ENCODE data around the gene PAQR6. TPM values are rescaled to one million over a fixed set of nuclear protein-coding genes. Genes with fewer than 3 reads are reported as not detected.
A peak's percentile ranks its signal among the peaks of the same experiment; 100 is the strongest.

The PAQR6 gene
- polyA plus RNA-seq, 1 donor from 2014 or later, result 16.8 TPM

DNA sequence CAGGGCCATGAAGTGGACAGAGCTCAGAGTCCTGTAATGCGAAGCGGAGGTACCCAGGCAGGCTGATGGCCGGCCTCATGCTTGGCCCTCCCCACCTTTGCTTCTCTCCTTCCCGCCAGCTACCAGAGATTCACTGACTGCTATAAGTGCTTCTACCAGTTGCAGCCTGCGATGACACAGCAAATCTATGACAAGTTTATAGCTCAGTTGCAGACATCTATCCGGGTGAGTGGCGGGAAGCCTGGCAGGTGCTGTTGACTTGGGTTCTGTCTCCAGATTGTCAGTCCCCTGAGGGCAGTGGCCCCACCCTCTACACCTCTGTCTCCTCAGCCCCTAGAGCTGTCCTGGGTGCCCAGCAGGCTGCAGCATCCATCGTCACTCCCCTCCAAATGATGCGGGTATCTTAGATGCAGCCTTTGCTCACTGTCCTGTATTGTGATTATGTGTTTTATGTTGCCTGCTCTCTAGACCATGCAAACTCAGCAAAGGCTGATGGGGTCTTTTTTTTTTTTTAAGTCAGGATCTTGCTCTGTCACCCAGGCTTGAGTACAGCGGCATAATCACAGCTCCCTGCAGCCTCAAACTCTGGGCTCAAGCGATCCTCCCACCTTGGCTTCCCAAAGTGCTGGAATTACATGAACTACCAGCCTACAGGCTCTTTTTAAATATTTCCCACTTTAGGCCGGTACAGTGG lies 15.5 kb downstream of the PAQR6 start:
- Histone ChIP-seq H2AFZ (ENCODE audit: low read depth, low read length) (no peak overlapping the region), H3K4me2 (ENCODE audit: low read length) (no peak overlapping the region), H3K27ac (ENCODE audit: low read length) (no peak overlapping the region), H3K4me3 (ENCODE audit: low read length) (no peak overlapping the region), H3K9me2 (ENCODE audit: insufficient read depth, low read length) (no peaks in the 10 kb centered on the region), H4K20me1 (ENCODE audit: insufficient read depth) (no peaks in the 10 kb centered on the region), H3K79me2 (replicated peaks; ENCODE audit: insufficient read depth, low read length) (no peaks in the 10 kb centered on the region), H3K27me3 (ENCODE audit: insufficient read depth, low read depth, low read length) (no peaks in the 10 kb centered on the region), H3K9me3 (ENCODE audit: low read length) (no peaks in the 10 kb centered on the region), H3K9ac (ENCODE audit: low read length) (no peak overlapping the region), H3K36me3 (ENCODE audit: insufficient read depth, low read length) (no peaks in the 10 kb centered on the region), H3F3A (ENCODE audit: insufficient read depth, low read length, poor library complexity, severe bottlenecking) (no peaks in the 10 kb centered on the region)
- TF ChIP-seq MXI1 (conservative IDR thresholded peaks at IDR 0.05; ENCODE audit: poor library complexity, severe bottlenecking), result no peak
- peak; percentile 22 for TF ChIP-seq EP300 (conservative IDR thresholded peaks at IDR 0.05; ENCODE audit: poor library complexity, severe bottlenecking)
- TF ChIP-seq SMC3 (conservative IDR thresholded peaks at IDR 0.05; ENCODE audit: poor library complexity), result no peak
- TF ChIP-seq, protein P1, sequence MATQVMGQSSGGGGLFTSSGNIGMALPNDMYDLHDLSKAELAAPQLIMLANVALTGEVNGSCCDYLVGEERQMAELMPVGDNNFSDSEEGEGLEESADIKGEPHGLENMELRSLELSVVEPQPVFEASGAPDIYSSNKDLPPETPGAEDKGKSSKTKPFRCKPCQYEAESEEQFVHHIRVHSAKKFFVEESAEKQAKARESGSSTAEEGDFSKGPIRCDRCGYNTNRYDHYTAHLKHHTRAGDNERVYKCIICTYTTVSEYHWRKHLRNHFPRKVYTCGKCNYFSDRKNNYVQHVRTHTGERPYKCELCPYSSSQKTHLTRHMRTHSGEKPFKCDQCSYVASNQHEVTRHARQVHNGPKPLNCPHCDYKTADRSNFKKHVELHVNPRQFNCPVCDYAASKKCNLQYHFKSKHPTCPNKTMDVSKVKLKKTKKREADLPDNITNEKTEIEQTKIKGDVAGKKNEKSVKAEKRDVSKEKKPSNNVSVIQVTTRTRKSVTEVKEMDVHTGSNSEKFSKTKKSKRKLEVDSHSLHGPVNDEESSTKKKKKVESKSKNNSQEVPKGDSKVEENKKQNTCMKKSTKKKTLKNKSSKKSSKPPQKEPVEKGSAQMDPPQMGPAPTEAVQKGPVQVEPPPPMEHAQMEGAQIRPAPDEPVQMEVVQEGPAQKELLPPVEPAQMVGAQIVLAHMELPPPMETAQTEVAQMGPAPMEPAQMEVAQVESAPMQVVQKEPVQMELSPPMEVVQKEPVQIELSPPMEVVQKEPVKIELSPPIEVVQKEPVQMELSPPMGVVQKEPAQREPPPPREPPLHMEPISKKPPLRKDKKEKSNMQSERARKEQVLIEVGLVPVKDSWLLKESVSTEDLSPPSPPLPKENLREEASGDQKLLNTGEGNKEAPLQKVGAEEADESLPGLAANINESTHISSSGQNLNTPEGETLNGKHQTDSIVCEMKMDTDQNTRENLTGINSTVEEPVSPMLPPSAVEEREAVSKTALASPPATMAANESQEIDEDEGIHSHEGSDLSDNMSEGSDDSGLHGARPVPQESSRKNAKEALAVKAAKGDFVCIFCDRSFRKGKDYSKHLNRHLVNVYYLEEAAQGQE (IDR thresholded peaks at IDR 0.05; ENCODE audit: borderline replicate concordance), result no peak
- TF ChIP-seq EZH2 (IDR thresholded peaks at IDR 0.05; ENCODE audit: borderline replicate concordance, insufficient read depth, low read length, poor library complexity, severe bottlenecking), result no peak

DNA sequence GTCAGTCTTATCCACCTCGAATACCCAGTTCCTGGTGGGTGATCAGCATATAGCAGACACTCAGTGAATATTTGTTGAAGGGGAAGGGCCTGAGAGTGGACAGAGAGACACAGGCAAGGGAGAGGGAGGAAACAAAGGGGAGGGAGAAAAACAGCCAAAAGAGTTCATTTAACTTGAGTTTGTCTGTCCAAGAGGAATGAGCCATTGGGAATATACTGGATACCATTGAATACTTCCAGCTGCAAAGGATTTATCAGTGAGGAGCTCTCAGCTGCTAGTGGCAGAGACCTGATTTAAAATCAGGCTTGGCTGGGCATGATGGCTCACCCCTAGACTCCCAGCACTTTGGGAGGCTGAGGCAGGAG lies 17.4 kb downstream of the PAQR6 start:
- TF ChIP-seq EZH2 (IDR thresholded peaks at IDR 0.05; ENCODE audit: borderline replicate concordance, insufficient read depth, low read length, poor library complexity, severe bottlenecking), result no peak
- no peak for TF ChIP-seq EP300 (conservative IDR thresholded peaks at IDR 0.05; ENCODE audit: poor library complexity, severe bottlenecking)
- no peak for TF ChIP-seq TAF1 (IDR thresholded peaks at IDR 0.05; ENCODE audit: low read depth)
- TF ChIP-seq RAD21 (conservative IDR thresholded peaks at IDR 0.05), result no peak
- TF ChIP-seq, protein P1 (IDR thresholded peaks at IDR 0.05; ENCODE audit: borderline replicate concordance), result no peak
- TF ChIP-seq SMC3 (conservative IDR thresholded peaks at IDR 0.05; ENCODE audit: poor library complexity), result no peak
- H3K27ac ChIP-seq (ENCODE audit: low read length), result no peak overlapping the region
- no peak overlapping the region for H2AFZ ChIP-seq (ENCODE audit: low read depth, low read length)
- no peaks in the 10 kb centered on the region for H3K36me3 ChIP-seq (ENCODE audit: insufficient read depth, low read length)
- H3K4me2 ChIP-seq (ENCODE audit: low read length), result no peak overlapping the region
- H3K27me3 ChIP-seq (ENCODE audit: insufficient read depth, low read depth, low read length), result no peaks in the 10 kb centered on the region
- H3K9me2 ChIP-seq (ENCODE audit: insufficient read depth, low read length), result no peaks in the 10 kb centered on the region
- H3K79me2 ChIP-seq (replicated peaks; ENCODE audit: insufficient read depth, low read length), result no peaks in the 10 kb centered on the region
- no peaks in the 10 kb centered on the region for H3F3A ChIP-seq (ENCODE audit: insufficient read depth, low read length, poor library complexity, severe bottlenecking)
- no peaks in the 10 kb centered on the region for H3K9me3 ChIP-seq (ENCODE audit: low read length)
- no peak overlapping the region for H3K4me3 ChIP-seq (ENCODE audit: low read length)
- H4K20me1 ChIP-seq (ENCODE audit: insufficient read depth), result no peaks in the 10 kb centered on the region
- H3K9ac ChIP-seq (ENCODE audit: low read length), result no peak overlapping the region

All from neural cell (in vitro differentiated cells).